HG03135 (cell line): ENCODE results near the gene NFATC2.

Source experiments
- ATAC-seq: cut with Tn5 transposase; IDR thresholded peaks from one replicate; pipeline ENCODE4 v1.9.1; 2021; ENCODE audit warnings: mild to moderate bottlenecking, moderate library complexity; ENCODE audit not compliant: unreplicated experiment

Gene NFATC2

DNA sequence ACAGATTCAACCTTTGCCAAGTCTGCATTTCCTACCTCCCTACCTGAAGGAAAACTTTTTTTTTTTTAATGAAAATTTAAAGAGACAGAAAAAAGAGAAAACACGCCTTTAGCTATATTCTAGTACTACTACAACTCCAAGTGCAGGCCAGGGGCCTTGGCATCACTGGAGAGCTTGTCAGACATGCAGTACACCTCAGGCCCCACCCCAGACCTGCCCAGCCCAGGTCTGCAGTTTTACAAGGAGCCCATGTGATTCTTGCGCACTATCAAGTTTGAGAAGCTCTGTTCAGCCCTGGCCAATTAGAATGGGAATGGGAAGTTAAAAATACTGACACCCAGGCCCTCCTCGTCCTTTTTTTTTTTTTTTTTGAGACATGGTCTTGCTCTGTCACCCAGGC, 85.0 kb downstream of the NFATC2 start:
- no peak for ATAC-seq

DNA sequence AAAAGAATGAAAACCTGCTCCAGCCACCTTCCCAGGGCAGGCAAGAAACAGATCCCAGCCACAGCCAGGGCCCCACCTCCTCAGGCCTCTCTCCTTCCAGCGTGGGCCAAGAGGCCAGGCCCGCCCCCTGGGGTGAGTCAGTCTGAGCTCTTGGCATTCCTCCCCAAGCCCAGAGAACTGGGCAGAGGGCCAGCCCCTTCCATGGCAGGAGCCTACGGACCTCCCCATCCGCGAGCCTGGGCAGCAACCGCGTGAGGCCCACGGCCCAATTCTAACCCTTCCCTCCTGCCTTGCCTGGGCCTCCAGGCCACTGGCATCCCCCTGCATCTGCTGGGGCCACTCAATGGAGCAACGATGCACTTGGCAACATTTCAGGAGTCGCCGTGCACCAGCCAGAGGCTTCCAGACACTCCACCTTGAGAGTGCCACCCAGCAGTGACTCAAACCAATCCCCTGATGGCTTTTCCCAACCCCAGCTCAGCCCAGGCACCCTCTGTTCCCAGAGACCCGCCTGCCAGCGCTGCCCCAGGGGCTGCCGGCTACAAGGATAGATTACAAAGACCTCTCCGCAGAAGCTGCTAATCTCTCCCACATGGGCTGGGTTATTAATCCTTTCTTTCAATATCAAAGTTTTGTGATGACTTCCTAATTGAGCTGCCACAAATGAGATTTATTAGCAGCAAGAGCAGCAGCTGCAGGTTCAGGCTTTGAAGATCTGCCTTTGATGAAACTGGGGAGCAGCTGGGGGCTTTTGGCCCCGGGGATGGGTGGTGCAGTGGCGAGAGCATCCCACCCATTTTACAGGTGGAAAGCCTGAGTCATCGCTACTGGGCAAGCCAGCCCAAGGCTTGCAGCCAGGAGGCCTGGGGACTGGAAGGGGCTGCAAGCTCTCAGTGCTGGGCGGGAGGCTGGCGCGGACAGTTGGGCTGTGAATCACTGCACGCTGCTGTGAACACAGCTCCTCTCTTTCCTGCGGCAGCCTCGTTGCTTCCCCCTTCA, 85.7 kb downstream of the NFATC2 start:
- ATAC-seq = no peak

DNA sequence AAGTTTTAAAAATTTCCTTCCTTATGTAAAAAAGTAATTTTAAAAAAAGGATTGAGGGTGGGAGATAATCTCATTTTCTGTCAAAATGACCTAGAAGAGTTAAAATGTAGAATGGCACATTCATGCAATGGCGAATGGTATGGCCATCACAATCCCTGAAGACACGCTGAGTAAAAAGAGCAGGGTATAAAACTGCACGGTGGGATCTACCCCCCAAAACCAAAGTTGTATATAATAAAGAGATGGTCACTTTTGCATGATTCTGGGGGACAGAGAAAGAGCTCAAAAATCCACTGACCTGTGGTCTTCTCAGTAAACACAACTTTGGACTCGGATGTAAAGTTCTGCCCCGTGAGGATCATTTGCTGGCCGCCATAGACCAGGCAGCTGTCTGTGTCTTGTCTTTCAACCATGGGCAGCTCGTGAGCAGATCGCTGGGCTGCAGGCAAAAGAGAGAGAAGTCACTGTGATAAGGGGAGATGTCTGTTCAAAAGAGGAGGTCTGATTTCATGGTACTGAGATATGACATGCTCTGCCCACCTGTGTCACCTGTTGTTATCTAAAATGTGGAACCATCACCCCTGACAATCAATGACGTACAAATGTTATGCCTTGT, 88.2 kb downstream of the NFATC2 start:
- no peak for ATAC-seq

DNA sequence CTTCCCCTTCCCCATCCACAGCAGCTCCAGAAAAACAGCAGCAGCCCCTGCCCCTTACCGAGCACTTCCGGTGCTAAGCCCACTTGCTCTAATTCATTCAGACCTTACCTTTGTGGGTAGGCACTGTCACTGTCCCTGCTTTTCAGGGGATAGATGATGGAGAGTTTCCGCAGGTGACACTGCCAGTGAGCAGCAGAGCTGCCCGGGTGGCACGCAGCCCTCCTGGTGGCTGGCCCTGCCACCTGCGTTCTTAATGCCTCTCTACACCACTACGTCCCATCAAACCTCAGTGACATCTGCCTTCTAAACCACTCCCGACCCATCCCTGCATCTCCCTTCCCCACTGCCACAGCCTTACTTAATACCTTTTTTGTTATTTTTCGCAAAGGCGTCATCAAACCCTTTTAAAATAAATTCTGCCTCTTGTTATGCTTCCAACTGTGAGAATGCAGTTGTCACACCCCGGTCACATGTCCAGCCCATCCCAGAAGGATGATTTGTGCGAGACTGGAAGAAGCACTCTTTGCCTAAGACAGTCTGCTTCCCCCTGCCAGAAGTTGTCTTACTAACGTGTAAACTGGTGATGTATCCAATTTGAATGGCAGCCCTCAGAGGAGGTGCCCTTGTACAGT, 89.7 kb downstream of the NFATC2 start:
- no peak for ATAC-seq

DNA sequence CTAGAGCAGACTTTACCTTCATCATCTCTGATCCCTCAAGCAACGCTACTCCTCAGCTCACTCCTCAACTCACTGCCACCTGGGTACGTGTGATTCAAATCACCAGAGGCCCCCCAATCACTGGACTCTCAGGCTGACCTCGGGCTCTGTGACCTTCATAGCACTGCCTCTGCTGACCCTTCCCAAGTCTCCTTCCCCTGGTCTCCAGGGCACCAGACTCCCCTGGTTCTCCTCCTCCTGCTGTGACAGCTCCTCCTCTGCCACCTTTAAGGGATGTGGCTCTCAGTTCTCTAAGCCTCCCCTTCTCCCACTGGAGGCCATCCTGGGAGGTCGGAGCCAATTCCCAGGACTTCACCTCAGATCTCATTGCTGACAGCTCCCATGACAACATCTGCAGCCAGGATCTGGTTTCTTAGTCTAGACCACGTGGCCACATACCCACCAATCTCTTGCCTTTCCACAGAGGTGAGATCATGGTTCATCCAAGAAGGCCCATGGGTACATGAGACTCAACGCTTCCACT, 90.4 kb downstream of the NFATC2 start:
- no peak for ATAC-seq

DNA sequence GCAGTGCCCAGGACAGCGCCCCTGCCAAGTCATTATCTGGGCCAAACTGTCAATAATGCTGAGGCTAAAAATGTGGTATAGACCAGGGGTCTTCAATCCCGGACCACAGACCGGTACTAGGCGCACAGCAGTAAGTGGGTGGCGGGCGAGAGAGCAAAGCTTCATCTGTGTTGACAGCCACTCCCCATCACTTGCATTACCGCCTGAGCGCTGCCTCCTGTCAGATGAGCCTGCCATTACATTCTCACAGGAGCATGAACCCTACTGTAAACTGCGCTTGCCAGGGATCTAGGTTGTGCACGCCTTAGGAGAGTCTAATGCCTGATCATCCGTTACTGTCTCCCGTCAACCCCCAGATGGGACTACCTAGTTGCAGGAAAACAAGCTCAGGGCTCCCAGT, 91.0 kb downstream of the NFATC2 start:
- no peak for ATAC-seq

DNA sequence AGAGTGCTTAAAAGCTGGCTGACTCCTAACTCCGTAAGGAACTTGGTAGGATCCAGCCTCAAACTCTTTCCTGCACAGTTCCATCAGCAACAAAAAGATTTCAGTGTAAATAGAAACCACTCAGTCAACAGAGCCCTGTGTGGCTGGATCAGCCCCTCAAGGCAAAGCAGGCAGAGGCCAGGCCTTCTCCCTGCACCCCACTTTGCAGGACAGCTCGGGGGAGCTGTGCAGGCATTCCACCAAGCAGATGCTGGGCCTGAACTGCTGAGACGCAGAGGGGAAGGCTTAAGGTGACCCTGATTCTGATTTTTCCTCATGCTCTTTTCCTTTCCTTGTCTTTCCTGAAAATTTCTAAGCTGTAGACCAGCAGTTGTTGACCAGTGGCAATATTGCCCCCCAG, 91.5 kb downstream of the NFATC2 start:
- ATAC-seq = no peak

DNA sequence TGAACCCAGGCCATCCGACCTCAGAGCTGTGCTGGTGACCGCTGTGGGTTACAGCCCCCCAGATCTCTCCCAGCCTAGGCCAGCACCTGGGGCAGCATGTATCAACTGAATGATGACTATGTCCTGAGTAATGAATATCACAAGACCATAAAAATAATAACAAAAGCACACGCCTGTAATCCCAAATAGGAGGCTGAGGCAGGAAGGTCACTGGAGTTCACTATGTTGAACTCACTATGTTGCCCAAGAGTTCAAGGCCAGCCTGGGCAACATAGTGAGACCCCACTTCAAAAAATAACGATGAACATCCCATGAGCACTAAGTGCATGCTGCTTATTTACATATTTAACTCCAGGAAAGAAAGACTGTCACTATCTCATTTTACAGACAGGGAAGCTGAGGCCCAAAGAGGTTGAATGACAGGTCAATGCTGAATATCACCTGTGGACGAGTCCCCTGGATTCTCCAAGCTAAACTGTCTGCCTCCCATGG, 92.3 kb downstream of the NFATC2 start:
- no peak for ATAC-seq

DNA sequence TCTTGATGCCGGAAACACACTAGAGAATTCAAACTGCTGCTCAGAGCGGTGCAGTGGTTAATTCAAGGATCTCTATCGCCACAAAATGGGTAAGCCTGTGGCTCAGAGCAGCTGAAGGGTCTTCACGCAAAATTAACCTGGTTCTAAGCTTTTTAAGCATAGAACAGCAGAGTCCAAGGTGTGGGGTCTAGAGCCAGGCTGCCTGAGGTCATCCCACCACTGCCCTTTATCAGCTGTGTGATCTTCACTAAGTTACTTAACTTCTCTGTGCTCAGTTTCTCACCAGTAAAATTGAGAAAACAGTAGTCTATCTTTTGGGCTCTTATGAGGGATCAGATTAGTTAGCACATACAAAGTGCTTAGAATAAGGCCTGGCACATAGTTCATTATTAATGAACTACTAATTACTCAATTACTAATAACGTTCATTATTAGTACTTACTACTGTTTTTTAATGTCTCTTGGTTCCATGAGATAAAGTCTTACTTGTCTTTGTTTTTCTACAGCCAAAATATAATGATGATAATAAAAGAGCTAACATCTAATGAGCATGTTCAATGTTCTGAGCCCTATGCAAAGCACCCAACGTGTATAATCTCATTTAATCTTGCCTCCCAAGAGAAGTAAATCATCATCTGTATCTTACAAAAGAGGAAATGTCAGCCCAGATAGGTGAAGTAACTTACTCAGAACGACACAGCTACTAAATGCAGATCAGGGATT, 92.9 kb downstream of the NFATC2 start:
- ATAC-seq = no peak

DNA sequence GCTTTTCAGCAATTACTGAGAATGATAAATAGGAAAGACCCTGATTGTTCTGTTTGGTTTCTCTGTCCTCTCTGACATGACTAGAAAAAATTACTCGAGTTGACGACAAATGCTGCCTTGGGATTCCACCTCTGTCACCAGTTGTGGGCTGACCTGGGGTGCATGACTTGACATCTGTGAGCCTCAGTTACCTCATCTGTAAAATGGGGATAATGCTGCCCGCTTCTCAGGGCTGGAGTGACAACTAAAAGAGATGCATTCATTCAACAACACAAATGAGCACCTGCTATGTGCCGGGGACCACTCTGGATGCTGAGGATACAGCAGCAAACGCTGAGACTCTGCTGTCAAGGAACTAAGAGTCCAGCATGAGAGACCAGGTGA, 94.8 kb downstream of the NFATC2 start:
- no peak for ATAC-seq

DNA sequence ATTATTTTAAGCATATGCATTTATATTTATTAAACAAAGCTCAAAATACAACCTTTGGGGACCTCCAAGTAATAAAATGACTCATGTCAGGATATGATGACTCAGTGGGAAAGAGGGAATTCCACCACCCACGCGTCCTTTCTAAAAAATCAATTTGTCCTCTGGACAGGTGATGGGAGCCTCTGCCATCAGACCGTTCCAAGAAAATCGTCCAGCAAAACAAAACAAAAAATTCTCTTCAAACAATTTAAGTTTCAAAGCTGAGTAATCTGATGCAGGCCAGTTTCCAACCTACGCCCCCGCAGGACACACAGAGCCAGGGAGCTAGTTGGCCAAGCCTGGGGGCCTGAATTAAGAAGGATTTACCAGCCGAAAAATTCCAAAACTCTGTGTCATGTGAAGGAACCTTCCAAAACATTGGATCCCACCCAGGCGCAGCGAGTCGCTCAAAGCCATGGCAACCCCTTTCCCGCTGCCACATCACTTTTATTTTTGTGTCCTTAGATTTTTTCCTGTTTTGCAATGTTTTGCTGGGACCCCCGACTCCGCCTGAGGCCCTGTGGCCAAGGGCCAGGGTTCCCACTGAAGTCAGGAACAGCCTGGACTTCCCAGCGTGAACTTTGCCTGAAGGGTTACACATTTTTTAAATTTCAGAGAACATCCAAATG, 95.3 kb downstream of the NFATC2 start:
- ATAC-seq = no peak

DNA sequence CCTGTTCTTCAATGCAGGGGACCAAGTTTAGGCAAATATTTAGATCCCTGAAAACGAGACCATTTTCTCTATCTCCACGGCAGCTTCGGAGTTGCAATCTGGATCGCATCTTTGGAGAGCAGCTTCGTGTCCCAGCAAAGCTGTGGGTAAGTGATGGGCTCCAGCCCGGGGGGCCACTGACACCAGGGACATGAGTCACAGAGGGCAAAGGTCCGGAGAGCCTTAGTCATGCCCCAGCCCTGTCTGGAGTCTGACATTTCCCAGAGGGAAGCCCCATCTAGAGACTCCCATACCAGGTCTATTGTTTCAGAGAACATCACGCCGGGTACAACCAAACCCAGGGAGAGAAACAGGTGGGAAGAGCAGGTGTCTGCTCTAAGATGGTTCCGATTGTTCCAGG, 95.9 kb downstream of the NFATC2 start:
- ATAC-seq = no peak

DNA sequence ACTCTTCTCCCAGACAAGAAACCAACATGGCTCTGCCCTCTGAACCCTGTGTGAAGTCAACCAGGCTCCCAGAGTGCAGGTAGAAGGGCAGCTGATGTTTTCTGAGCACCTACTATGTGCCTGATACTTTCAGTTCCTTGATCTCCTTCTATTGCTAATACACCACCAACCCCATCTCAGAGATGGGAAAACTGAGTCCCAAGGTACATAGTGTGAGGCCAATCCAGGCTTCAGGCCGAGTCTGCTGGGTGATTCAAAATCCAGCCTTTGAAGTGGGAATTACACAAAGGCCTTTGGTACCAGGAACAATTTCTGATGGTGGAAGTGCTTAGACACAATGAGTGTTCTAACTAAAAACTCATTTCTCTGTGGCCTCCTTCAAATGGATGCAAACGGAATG, 96.3 kb downstream of the NFATC2 start:
- ATAC-seq = no peak

DNA sequence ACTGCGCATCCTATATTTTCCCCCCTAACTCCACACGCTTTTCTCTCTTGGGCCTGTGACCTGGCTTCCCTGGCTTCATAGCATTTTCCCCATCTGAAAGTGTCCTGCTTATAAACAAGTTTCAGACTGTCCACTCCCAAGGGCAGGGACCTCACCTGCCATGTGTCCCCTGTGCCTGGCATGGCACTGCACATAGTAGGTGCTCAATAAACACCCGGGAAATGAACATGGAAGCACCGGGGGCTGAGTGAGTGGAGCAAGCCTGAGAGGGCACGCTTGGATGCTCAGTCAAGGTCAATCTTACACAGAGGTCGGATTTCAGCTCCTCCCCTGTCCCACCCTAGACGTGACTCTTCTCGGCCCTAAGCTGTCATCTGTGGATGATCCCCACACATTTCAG, 96.9 kb downstream of the NFATC2 start:
- ATAC-seq = no peak

DNA sequence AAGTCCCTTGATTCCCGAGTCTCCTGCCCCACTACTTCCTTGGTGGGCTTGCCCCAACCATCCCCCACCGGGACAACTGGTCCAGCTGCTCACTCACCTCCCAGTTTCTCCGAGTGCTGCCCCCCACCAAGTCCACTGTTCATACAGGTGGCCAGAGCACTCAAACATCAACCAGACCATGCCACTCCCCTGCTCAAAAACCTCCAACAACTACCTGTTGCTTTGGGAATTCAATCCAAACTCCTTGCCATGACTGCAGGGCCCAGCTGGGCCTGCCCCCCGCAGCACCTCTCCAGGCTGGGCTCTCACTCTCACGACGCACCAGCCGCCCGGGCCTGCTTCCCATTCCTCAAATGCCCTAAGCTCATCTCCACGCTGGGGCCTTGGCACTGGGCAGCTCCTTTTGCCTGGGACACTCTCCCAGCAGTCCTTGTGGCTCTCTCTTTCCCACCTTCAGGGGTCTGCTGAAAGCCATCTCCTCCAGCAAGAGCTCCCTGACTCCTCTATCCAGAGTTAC, 97.5 kb downstream of the NFATC2 start:
- no peak for ATAC-seq

DNA sequence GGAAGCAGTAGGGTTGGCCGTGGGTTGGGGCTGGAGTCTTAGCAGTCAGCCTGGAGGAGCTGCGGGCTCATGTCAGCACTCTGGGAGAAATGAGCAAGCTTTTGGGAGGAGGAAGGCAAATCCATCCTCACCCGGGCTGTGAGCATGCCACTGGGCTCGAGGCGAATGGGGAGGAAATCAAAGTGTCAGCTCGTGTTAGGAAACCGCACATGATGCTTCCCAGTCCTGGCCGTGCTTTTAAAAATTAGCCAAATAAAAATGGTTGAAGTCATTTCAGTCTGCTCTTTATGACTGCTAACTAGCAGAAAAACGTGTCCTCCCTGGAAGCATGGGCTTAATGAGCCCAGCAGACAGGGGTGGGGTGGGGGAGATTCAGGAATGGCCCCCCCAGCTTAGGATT, 98.1 kb downstream of the NFATC2 start:
- no peak for ATAC-seq

DNA sequence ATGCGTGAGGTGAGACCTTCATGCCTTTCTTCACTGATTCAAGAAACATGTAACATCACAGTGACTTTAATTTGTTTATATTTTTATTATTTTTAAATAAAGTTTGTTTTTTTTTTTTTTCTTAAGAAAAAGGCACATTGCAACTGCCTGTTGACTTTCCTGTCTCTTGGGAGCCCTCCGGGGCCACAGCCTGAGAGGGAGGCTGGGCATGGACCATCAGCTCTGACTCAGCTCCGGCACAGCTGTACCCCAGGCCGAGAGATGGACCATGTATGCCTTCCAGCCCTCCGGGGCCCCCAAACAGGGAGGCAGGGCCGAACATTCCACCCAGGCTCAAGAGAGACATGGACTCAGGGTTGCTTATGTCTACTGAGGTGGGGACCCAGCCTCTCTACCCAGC, 99.9 kb downstream of the NFATC2 start:
- no peak for ATAC-seq

DNA sequence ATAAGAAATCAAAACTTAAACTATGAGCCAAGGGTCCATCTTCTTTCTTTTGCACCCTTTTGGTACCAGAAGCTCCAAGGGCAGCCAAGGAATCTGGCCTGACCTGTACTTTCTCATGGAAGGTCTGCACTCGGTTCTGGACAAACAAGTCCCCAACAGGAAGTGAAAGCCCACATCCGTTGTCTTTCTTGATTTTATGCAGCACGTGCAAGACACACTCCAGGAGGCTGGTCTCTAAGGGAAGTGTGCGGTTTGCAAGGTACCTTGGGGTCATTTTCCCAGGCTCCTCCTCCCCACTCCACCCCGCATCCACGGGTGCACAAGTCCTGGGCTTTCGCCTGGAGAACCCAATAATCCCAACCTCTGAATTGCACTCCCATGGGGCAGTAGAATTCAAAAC, 101.9 kb downstream of the NFATC2 start:
- ATAC-seq = no peak

DNA sequence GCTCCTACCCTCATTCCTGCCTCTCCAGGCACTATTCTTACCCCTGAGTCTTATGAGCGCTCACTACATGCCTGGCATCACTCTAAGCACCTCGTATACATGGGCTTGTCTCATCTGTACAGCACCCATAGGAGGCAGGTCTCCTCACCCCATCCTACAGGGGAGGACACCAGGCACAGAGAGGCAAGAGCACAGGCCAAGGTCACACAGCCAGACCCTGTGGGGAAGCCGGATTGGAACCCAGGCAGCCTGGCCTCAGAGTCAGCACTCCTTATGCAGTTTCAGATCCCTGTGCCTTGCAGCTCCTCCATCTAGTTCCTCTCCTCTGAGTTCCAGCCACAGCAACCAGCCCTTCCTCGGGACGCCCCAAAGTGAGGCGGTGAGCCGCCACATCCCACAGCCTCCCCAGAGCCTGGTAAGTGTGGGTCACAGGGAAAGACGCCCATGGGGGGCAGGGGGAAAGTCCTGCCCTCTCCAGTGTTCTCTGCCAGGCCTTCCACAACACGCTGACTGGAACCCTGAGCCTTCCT, 103.3 kb downstream of the NFATC2 start:
- ATAC-seq = no peak

DNA sequence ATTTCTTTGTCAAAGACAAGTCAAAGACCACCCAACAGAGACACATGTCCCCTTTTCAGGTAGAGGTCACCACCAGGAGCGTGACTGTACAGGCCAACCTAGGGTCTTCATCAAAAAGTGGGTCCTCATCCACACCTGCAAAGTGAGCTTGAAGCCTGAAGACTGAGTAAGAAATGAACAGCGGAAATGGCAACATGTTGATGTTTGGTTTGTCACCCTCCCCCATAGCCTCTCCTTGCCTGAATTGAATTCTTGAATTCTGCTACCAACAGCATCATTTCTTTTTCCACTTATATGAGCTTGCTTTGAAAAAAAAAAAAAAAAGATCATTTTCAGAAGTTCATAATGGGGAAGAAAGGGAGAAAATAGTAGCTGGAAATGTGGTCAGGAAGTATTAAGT, 104.4 kb downstream of the NFATC2 start:
- ATAC-seq = no peak
